Smooth muscle cell (in vitro differentiated cells): ENCODE results near the gene XPC. TPM values are rescaled to one million over a fixed set of nuclear protein-coding genes. Genes with fewer than 3 reads are reported as not detected.

Experiments
- DNase-seq: peaks from one replicate; lab custom pipeline; 2025; ENCODE audit not compliant: unreplicated experiment; lab: John Stamatoyannopoulos, UW
- H2AFZ ChIP-seq: fragments of 200-600 bp; sonication (generic); 2 replicates; pipeline ENCODE4 v1.6.0; 2016; ENCODE audit warnings: antibody characterized with exemption, low read depth, mild to moderate bottlenecking
- H3F3A ChIP-seq: fragments of 200-600 bp; sonication (generic); 2 replicates; pipeline ENCODE4 v1.6.0; 2017; ENCODE audit warnings: antibody characterized with exemption, low read depth
- H3K27ac ChIP-seq: fragments of 200-600 bp; sonication (generic); 2 replicates; pipeline ENCODE4 v1.5.1; 2016; ENCODE audit warnings: low read depth, mild to moderate bottlenecking
- H3K27me3 ChIP-seq: fragments of 200-600 bp; sonication (generic); 2 replicates; pipeline ENCODE4 v1.6.1; 2016; ENCODE audit warnings: low read depth, mild to moderate bottlenecking
- H3K36me3 ChIP-seq: fragments of 200-600 bp; sonication (generic); 2 replicates; pipeline ENCODE4 v1.5.1; 2016; ENCODE audit warnings: low read depth
- H3K4me1 ChIP-seq: fragments of 200-600 bp; sonication (generic); 2 replicates; pipeline ENCODE4 v1.5.1; 2016; ENCODE audit warnings: low read depth
- H3K4me2 ChIP-seq: fragments of 200-600 bp; sonication (generic); 2 replicates; pipeline ENCODE4 v1.6.0; 2016; ENCODE audit warnings: mild to moderate bottlenecking
- H3K4me3 ChIP-seq: fragments of 200-600 bp; sonication (generic); 2 replicates; pipeline ENCODE4 v1.5.1; 2016; ENCODE audit warnings: mild to moderate bottlenecking
- H3K79me2 ChIP-seq: fragments of 200-600 bp; sonication (generic); 2 replicates; pipeline ENCODE4 v1.6.0; 2016; ENCODE audit warnings: low read depth, mild to moderate bottlenecking
- H3K9ac ChIP-seq: fragments of 200-600 bp; sonication (generic); 2 replicates; pipeline ENCODE4 v1.6.0; 2016; ENCODE audit warnings: low read depth
- H3K9me3 ChIP-seq: fragments of 200-600 bp; sonication (generic); replicated peaks from 2 replicates; pipeline ENCODE4 v1.5.1; 2016; ENCODE audit warnings: low read depth
- H4K20me1 ChIP-seq: fragments of 200-600 bp; sonication (generic); 2 replicates; pipeline ENCODE4 v1.6.0; 2016; ENCODE audit warnings: low read depth
- CTCF ChIP-seq: fragments of 200-600 bp; sonication (generic); IDR thresholded peaks from 2 replicates; pipeline ENCODE4 v1.5.1; 2017; ENCODE audit warnings: borderline replicate concordance, mild to moderate bottlenecking, antibody characterized with exemption; ENCODE audit not compliant: insufficient read depth, poor library complexity, severe bottlenecking
- WGBS: methylation state at CpG from one replicate; pipeline ENCODE4 v1.1.7; 2016; ENCODE audit warnings: low lambda C conversion rate; 5-methylcytosine and 5-hydroxymethylcytosine counted together
- polyA plus RNA-seq: library from polyadenylated mRNA; unstranded; fragments of >200 nt; fragmentation: Nextera tagmentation; extraction: Ambion mirVana; gene quantifications from 2 replicates; pipeline ENCODE4 v1.2.1, GENCODE V29; 2016
- total RNA-seq: library from RNA; depleted of rRNA; stranded (reverse); fragments of >200 nt; gene quantifications from 2 replicates; pipeline ENCODE4 v1.2.3, GENCODE V29; 2014

The XPC gene
- total and polyA plus RNA-seq, 2 experiments from 2014 or later = 20.9 to 23.8 TPM

GRCh38 chr3:14159426-14159825, 19.0 kb downstream of the XPC start:
- no peaks in the 10 kb centered on the region for H3F3A ChIP-seq
- DNase-seq = no peak
- no peak overlapping the region for H3K27ac ChIP-seq
- H3K9ac ChIP-seq = no peak overlapping the region
- WGBS = 98% methylated on average over 8 of the region's 8 CpGs
- H3K4me1 ChIP-seq = no peaks in the 10 kb centered on the region
- no peak for TF ChIP-seq CTCF
- no peaks in the 10 kb centered on the region for H3K27me3 ChIP-seq
- no peak overlapping the region for H3K4me3 ChIP-seq
- H3K79me2 ChIP-seq = peaks cover 4% of the 10 kb centered on the region
- peaks cover 20% of the 10 kb centered on the region for H3K9me3 ChIP-seq
- no peak overlapping the region for H3K4me2 ChIP-seq
- H2AFZ ChIP-seq = no peak overlapping the region
- H3K36me3 ChIP-seq = peaks cover 57% of the 10 kb centered on the region
- peaks cover 3% of the 10 kb centered on the region for H4K20me1 ChIP-seq

- H2AFZ ChIP-seq = no peak overlapping the region
- no peaks in the 10 kb centered on the region for H3K4me1 ChIP-seq
- no peak overlapping the region for H3K27ac ChIP-seq
- H3K79me2 ChIP-seq = peaks cover 4% of the 10 kb centered on the region
- no peak overlapping the region for H3K4me2 ChIP-seq
- peaks cover 20% of the 10 kb centered on the region for H3K9me3 ChIP-seq
- H3K27me3 ChIP-seq = no peaks in the 10 kb centered on the region
- WGBS = 97% methylated on average over 14 of the region's 14 CpGs
- no peak for TF ChIP-seq CTCF
- DNase-seq = no peak
- peaks cover 48% of the 10 kb centered on the region for H3K36me3 ChIP-seq
- H3K4me3 ChIP-seq = no peak overlapping the region
- peaks cover 3% of the 10 kb centered on the region for H4K20me1 ChIP-seq
- no peak overlapping the region for H3K9ac ChIP-seq
- H3F3A ChIP-seq = no peaks in the 10 kb centered on the region
Observed at GRCh38 chr3:14158370-14158769, 20.0 kb downstream of the XPC start.

GRCh38 chr3:14157951-14158350, 20.4 kb downstream of the XPC start:
- H3K9ac ChIP-seq = no peak overlapping the region
- H3K4me3 ChIP-seq = no peak overlapping the region
- no peak overlapping the region for H2AFZ ChIP-seq
- TF ChIP-seq CTCF = no peak
- H3K27me3 ChIP-seq = no peaks in the 10 kb centered on the region
- H3K27ac ChIP-seq = no peak overlapping the region
- no peak overlapping the region for H3K4me2 ChIP-seq
- 96% methylated on average over 9 of the region's 9 CpGs for WGBS
- H3K36me3 ChIP-seq = peaks cover 44% of the 10 kb centered on the region
- H3K9me3 ChIP-seq = peaks cover 20% of the 10 kb centered on the region
- peaks cover 3% of the 10 kb centered on the region for H4K20me1 ChIP-seq
- H3F3A ChIP-seq = no peaks in the 10 kb centered on the region
- no peaks in the 10 kb centered on the region for H3K4me1 ChIP-seq
- no peak for DNase-seq
- H3K79me2 ChIP-seq = peaks cover 4% of the 10 kb centered on the region

DNA sequence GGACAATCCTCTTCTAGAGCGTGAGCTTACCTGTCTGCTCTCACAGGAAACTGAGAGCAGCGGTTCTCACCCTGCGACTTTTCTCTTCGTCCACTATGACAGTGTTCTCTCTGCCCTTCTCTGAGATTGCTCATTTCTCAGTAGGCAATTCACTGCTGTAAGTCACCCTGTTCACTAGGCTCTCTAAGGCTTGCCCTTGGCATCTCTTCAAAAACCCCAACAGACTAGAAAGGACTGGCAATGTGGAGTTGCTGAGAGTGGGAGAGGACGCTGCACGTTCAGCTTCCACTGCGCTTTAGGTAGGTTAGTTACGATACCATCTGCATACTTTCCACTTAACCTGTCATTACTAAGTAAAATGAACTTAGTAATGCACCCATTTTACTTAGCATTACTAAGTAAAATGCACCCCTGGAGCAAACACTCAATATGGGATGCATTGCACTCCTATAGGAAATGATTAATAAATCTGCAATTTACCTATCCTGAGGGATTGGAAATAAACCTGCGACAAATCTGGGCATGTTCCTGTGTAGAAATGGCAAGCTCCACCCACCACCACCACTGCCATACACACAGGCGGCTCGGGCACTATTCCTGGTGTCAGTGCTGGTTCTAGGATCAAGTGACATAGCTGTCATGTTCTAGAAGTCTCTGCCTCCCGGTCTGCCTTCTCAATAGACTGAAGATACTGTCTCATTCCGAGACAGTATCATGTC, 21.4 kb downstream of the XPC start:
- peaks cover 11% of the 10 kb centered on the region for H3K9me3 ChIP-seq
- peaks cover 34% of the 10 kb centered on the region for H3K36me3 ChIP-seq
- no peak for DNase-seq
- H3K27ac ChIP-seq = no peak overlapping the region
- H3K4me1 ChIP-seq = no peaks in the 10 kb centered on the region
- no peak overlapping the region for H2AFZ ChIP-seq
- H3F3A ChIP-seq = no peaks in the 10 kb centered on the region
- no peak for TF ChIP-seq CTCF
- H3K9ac ChIP-seq = no peak overlapping the region
- H4K20me1 ChIP-seq = peaks cover 3% of the 10 kb centered on the region
- no peak overlapping the region for H3K4me3 ChIP-seq
- WGBS = 93% methylated on average over 13 of the region's 13 CpGs
- peaks cover 4% of the 10 kb centered on the region for H3K79me2 ChIP-seq
- H3K27me3 ChIP-seq = no peaks in the 10 kb centered on the region
- no peak overlapping the region for H3K4me2 ChIP-seq
